ENCODE measurements around the gene C5orf15. TPM values are rescaled to one million over a fixed set of nuclear protein-coding genes. Genes with fewer than 3 reads are reported as not detected.

Gene C5orf15
- total RNA-seq, 2 experiments from 2014 or later = 19.1 to 24.8 TPM

GRCh38 chr5:134000091-134000511 lies 31.7 kb upstream of the C5orf15 start:
- POLR2A ChIA-PET = interaction anchor here (0.6 kb wide), 1 partner anchor 712 kb away, joined by 4 read pairs; no protein-coding TSS in a partner anchor
- Mint-ChIP-seq H3K36me3 (peaks cover 8% of the 10 kb centered on the region), H3K27ac (no peak overlapping the region), H3K27me3 (no peaks in the 10 kb centered on the region), H3K4me3 (no peak overlapping the region), H3K9me3 (no peaks in the 10 kb centered on the region), H3K4me1 (peaks cover 48% of the 10 kb centered on the region)
- no peak for ATAC-seq (ENCODE audit: low read depth)
- no peak for DNase-seq

DNA sequence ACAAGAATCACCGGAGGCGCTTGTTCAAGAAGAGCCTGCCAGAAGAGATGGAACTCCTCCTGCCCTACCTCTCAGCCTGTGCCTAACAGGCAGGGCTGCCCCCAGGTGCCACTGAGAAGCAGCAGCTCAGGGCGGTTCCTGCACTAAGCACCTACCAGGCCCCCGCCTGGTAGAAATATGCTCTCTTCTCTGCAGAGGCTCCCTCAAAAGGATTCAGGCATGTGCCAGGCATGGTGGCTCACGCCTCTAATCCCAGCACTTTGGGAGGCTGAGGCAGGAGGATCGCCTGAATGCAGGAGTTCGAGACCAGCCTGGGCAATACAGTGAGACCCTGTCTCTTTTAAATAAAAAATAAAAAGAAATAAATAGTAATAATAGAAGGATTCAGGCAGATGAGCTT lies 30.4 kb upstream of the C5orf15 start:
- H3K9me3 Mint-ChIP-seq = no peaks in the 10 kb centered on the region
- DNase-seq = no peak
- H3K4me3 Mint-ChIP-seq = no peak overlapping the region
- no peaks in the 10 kb centered on the region for H3K27me3 Mint-ChIP-seq
- ATAC-seq (ENCODE audit: low read depth) = no peak
- peaks cover 59% of the 10 kb centered on the region for H3K4me1 Mint-ChIP-seq
- peaks cover 8% of the 10 kb centered on the region for H3K36me3 Mint-ChIP-seq
- H3K27ac Mint-ChIP-seq = peak overlapping the region; percentile 46
- POLR2A ChIA-PET = no interaction called here

- Mint-ChIP-seq H3K4me1 (peaks cover 64% of the 10 kb centered on the region), H3K27ac (no peak overlapping the region)
- POLR2A ChIA-PET = no interaction called here
Observed at GRCh38 chr5:133998042-133998441, 29.6 kb upstream of the C5orf15 start.

DNA sequence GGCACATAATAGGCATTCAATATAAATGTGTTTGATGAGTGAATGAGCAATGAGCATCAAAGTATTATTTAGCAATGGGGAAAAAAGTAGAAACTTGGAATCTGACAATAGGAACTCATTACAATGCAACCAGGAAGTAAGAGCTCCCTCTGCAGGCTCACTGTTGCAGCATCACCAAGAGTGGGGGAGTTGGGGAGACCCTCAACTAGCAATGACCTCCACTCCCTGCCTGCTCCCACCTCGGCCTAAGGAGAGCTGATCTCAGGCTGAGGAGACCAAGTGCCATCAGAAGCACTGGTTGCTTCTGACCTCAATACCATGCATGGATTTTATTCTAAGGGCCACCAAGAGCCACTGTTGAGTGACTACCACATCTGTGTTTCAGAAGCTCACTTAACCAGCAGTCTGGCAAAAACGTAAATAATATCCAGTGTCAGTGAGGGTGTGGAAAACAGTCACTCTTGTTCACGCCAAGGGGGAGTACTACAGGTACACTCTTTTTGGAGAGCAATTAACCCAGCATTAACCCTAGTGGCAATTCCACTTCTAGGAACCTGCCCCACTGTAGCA lies 28.3 kb upstream of the C5orf15 start:
- H3K4me1 Mint-ChIP-seq = peaks cover 53% of the 10 kb centered on the region
- no peak overlapping the region for H3K27ac Mint-ChIP-seq
- H3K4me3 Mint-ChIP-seq = no peak overlapping the region
- no peaks in the 10 kb centered on the region for H3K9me3 Mint-ChIP-seq
- H3K27me3 Mint-ChIP-seq = no peaks in the 10 kb centered on the region
- no peak for DNase-seq
- POLR2A ChIA-PET = interaction anchor here (1.7 kb wide), 1 partner anchor 8 kb away, joined by 4 read pairs; the partner anchor contains the start of gene VDAC1
- H3K36me3 Mint-ChIP-seq = peaks cover 2% of the 10 kb centered on the region
- ATAC-seq (ENCODE audit: low read depth) = peak; percentile 18

More at GRCh38 chr5:133998042-133998441, 29.6 kb upstream of the C5orf15 start:
- no peak overlapping the region for H3K4me3 Mint-ChIP-seq
- no peaks in the 10 kb centered on the region for H3K27me3 Mint-ChIP-seq
- no peak for ATAC-seq (ENCODE audit: low read depth)
- H3K9me3 Mint-ChIP-seq = no peaks in the 10 kb centered on the region
- H3K36me3 Mint-ChIP-seq = peaks cover 8% of the 10 kb centered on the region
- no peak for DNase-seq

DNA sequence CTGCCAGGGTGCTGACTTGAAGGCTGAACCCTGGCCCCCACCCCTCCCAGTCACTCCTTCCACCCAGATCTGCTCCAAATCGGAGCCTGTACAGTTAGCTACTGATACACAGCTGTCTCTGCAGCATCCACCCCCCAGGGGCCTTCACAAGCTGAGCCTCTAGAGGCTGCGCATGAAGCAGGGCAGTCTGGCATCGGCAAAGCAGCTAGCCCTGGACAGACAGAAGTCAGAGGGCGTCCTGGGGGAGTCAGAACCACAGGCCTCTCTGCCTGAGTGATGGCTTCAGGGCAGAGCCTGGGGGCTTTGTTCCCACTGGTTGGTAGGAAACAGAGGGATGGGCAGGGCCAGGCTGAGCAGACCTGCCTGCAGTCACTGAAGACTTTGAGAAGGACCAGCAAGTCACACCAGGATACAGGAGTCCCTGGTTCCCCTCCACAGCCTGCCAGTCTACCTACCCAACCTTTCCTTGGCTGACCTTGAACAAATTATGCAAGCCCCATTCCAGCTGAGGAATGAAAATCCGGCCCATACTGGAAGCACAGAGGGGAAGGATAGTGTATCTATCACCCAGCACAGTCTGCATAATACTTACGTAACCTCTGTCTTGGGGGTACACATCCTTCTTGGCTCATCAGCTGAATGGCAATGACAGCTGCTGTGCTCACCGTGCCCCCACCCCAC lies 27.6 kb upstream of the C5orf15 start:
- no peaks in the 10 kb centered on the region for H3K27me3 Mint-ChIP-seq
- H3K4me1 Mint-ChIP-seq = peaks cover 50% of the 10 kb centered on the region
- H3K36me3 Mint-ChIP-seq = peaks cover 1% of the 10 kb centered on the region
- DNase-seq (no peak), ATAC-seq (ENCODE audit: low read depth) (no peak)
- no peak overlapping the region for H3K4me3 Mint-ChIP-seq
- no peak overlapping the region for H3K27ac Mint-ChIP-seq
- POLR2A ChIA-PET = interaction anchor here (1.7 kb wide), 1 partner anchor 9 kb away, joined by 4 read pairs; the partner anchor contains the start of gene VDAC1
- H3K9me3 Mint-ChIP-seq = no peaks in the 10 kb centered on the region

DNA sequence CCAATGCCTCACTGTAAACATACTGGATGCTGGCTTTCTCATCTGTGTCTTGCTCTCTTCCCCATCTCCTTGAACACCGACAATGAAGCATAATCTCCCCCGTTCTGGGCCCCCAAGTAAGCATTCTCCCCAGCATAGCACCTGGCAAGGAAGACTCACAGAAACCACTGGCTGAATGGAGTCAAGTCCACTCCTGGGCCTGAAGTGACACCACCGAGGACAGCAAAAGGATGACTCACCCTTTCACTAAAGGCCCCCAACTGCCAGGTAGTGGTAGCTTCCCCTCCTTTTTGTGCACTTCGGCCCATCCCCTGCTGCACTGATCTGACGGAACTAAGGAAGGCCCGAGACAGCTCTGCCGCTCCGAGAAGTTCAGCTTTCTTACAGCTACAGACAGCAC lies 26.9 kb upstream of the C5orf15 start:
- DNase-seq (no peak), ATAC-seq (ENCODE audit: low read depth) (no peak)
- no peaks in the 10 kb centered on the region for H3K27me3 Mint-ChIP-seq
- no peak overlapping the region for H3K4me3 Mint-ChIP-seq
- peaks cover 2% of the 10 kb centered on the region for H3K36me3 Mint-ChIP-seq
- H3K27ac Mint-ChIP-seq = peak overlapping the region; percentile 17
- H3K9me3 Mint-ChIP-seq = no peaks in the 10 kb centered on the region
- peaks cover 46% of the 10 kb centered on the region for H3K4me1 Mint-ChIP-seq
- POLR2A ChIA-PET = interaction anchor here (0.6 kb wide), 1 partner anchor 986 kb away, joined by 3 read pairs; no protein-coding TSS in a partner anchor

GRCh38 chr5:133994990-133995333 lies 26.5 kb upstream of the C5orf15 start:
- no peak for ATAC-seq (ENCODE audit: low read depth)
- Mint-ChIP-seq H3K27me3 (no peaks in the 10 kb centered on the region), H3K36me3 (peaks cover 2% of the 10 kb centered on the region), H3K4me1 (peaks cover 42% of the 10 kb centered on the region), H3K27ac (peak overlapping the region; percentile 66), H3K4me3 (no peak overlapping the region), H3K9me3 (no peaks in the 10 kb centered on the region)
- no peak for DNase-seq
- POLR2A ChIA-PET = interaction anchor here (0.6 kb wide), 1 partner anchor 985 kb away, joined by 3 read pairs; no protein-coding TSS in a partner anchor

- no peaks in the 10 kb centered on the region for H3K9me3 Mint-ChIP-seq
- POLR2A ChIA-PET = no interaction called here
- H3K4me3 Mint-ChIP-seq = no peak overlapping the region
- DNase-seq (no peak), ATAC-seq (ENCODE audit: low read depth) (no peak)
- H3K36me3 Mint-ChIP-seq = peaks cover 2% of the 10 kb centered on the region
- H3K4me1 Mint-ChIP-seq = peaks cover 38% of the 10 kb centered on the region
- no peaks in the 10 kb centered on the region for H3K27me3 Mint-ChIP-seq
- peak overlapping the region; percentile 66 for H3K27ac Mint-ChIP-seq
Observed at GRCh38 chr5:133994297-133994989, 26.0 kb upstream of the C5orf15 start.

DNA sequence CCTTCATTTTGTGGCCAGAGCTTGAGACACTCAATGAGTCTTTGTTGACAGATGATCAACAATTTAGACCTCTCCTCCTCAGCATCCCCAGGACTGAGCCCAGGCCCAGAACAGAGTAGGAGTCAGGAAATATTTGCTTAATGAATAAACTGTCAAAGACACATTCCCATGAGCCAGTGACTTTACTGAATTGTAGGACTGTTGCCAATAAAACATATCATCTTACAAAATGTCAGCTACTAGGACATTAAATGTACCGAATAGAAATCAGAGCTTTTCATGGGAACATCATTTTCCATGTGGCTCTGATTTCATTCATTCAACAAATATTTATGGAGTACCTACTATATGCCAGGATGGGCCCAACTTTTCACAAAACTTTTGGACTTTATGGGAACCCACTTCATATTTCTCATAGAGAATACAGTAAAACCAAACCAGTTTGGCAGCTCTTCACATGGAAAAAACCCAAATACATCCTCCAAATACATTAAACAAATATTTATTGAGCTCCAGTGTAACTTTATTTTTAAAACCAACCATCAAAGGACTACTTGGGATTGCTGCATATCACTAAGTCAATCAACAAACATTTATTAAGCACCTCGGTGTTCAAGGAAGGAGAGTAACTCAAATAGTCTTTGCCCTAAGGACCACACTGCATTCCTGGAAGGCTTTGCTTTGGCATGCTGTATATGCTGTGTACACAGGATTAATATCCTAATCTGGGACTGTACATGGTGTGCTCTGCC lies 24.9 kb upstream of the C5orf15 start:
- Mint-ChIP-seq H3K4me3 (no peak overlapping the region), H3K36me3 (peaks cover 6% of the 10 kb centered on the region), H3K9me3 (no peaks in the 10 kb centered on the region), H3K4me1 (peaks cover 36% of the 10 kb centered on the region), H3K27me3 (no peaks in the 10 kb centered on the region), H3K27ac (no peak overlapping the region)
- DNase-seq (no peak), ATAC-seq (ENCODE audit: low read depth) (no peak)
- POLR2A ChIA-PET = interaction anchor here (1.2 to 1.5 kb wide), 2 partner anchors 10 to 12 kb away, joined by 3 to 4 read pairs; partner anchors contain the start of gene VDAC1

DNA sequence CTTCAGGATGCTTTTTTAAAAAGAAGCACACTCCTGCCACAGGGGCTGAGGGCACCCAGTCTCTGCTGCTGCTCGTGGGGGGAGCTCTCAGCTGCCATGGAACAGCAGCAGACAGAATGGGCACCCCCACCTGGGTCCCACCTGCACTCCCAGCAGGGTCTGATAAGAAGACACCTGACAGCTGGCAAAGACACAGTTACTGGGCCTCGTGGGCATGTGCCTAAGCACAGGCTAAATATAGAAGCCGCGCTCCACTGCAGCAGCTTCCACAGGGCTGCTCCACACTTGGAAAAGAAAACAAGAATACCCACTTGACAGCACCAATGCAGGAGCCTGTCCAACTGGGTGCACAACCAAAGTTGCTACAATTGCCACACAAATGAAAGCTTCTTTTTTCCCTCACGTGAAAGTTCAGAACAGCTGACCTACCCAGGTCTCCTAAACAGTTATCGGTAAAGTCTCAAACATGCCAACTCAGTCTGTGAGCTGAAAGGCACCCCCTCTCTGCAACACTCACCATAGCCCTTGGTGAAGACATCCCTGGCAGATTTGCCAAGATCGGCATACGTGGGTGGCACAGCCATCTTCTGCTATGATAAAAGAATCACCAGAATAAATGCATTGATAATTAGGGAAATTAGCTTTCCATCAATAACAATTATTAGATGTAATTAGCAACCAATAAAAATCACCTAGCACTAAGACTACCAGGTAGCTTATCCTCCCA lies 24.2 kb upstream of the C5orf15 start:
- no peaks in the 10 kb centered on the region for H3K9me3 Mint-ChIP-seq
- H3K27me3 Mint-ChIP-seq = no peaks in the 10 kb centered on the region
- DNase-seq (no peak), ATAC-seq (ENCODE audit: low read depth) (no peak)
- H3K4me3 Mint-ChIP-seq = no peak overlapping the region
- H3K27ac Mint-ChIP-seq = no peak overlapping the region
- peaks cover 10% of the 10 kb centered on the region for H3K36me3 Mint-ChIP-seq
- peaks cover 34% of the 10 kb centered on the region for H3K4me1 Mint-ChIP-seq
- POLR2A ChIA-PET = interaction anchor here (1.2 to 1.5 kb wide), 2 partner anchors 11 to 12 kb away, joined by 3 to 4 read pairs; partner anchors contain the start of gene VDAC1

DNA sequence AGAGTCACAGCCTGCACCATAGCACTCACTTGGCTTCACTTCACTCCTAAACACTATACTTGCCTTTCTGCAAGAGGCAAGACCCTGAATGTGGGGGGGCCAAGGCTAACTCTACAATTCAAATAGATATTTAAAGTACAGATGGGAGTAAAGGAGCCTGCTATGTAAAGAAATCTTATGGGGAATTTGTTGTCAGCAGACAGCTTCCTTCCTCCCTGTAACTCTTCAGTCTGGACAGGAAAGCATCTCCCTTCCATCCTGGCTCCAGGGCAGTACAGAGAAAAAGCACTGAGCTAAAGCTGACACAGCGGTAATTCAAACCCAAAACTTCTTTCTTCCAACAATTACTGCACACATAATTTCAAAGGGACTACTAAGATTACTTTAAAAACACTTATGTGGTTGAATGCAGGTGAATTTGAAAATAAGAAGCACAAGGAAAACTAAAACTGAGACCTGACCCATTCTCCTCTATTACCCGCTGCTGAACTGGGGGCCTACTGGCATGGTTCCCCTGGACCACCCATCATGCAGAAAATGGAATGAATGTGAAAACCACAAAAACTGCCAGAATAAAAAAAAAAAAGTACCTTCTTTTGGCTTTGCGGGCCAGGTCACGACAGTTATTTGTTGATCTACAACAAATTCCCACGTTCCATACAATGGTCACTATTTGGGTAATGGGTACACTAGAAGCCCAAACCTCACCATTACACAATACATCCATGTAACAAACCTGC lies 22.9 kb upstream of the C5orf15 start:
- ATAC-seq (ENCODE audit: low read depth) (no peak), DNase-seq (no peak)
- H3K4me3 Mint-ChIP-seq = no peak overlapping the region
- no peak overlapping the region for H3K27ac Mint-ChIP-seq
- POLR2A ChIA-PET = interaction anchor here (0.5 to 1.5 kb wide), 2 partner anchors 9 to 12 kb away, joined by 3 to 4 read pairs; no protein-coding TSS in a partner anchor
- H3K4me1 Mint-ChIP-seq = peaks cover 27% of the 10 kb centered on the region
- peaks cover 14% of the 10 kb centered on the region for H3K36me3 Mint-ChIP-seq
- no peaks in the 10 kb centered on the region for H3K9me3 Mint-ChIP-seq
- no peaks in the 10 kb centered on the region for H3K27me3 Mint-ChIP-seq

DNA sequence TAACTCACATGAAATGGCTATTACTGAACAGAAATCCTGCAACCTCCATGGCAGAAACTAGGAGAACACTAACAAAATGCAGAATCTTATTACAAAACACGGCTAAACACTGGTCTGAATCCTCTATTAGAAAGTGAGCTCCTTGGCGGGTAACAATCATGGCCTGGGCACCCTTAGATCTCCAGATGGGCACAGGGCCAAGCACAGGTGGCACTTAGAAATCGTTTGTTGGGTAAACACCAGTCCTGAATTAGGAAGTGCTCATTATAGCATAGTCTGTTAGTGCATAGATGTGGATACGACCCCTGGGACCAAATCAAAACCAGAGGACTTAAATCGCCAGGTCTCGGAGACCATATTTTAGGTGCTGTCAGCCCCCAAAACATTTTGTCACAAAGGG lies 22.0 kb upstream of the C5orf15 start:
- no peaks in the 10 kb centered on the region for H3K27me3 Mint-ChIP-seq
- POLR2A ChIA-PET = no interaction called here
- H3K4me1 Mint-ChIP-seq = peaks cover 26% of the 10 kb centered on the region
- ATAC-seq (ENCODE audit: low read depth) (no peak), DNase-seq (no peak)
- H3K4me3 Mint-ChIP-seq = no peak overlapping the region
- peaks cover 17% of the 10 kb centered on the region for H3K36me3 Mint-ChIP-seq
- no peaks in the 10 kb centered on the region for H3K9me3 Mint-ChIP-seq
- no peak overlapping the region for H3K27ac Mint-ChIP-seq
